GM23248 (cell line): ENCODE data around the gene REPIN1.

Source experiments
- EZH2 ChIP-seq: fragments of 200-600 bp; sonication (generic); IDR thresholded peaks from 2 replicates; pipeline ENCODE4 v1.6.1; 2018; ENCODE audit warnings: antibody characterized with exemption, mild to moderate bottlenecking; ENCODE audit not compliant: insufficient read depth, poor library complexity, severe bottlenecking
- EZH2phosphoT487 ChIP-seq: fragments of 200-600 bp; sonication (generic); IDR thresholded peaks from 2 replicates; pipeline ENCODE4 v1.6.1; 2018; ENCODE audit warnings: antibody characterized with exemption, moderate library complexity, mild to moderate bottlenecking, low read depth; ENCODE audit not compliant: insufficient read depth

DNA sequence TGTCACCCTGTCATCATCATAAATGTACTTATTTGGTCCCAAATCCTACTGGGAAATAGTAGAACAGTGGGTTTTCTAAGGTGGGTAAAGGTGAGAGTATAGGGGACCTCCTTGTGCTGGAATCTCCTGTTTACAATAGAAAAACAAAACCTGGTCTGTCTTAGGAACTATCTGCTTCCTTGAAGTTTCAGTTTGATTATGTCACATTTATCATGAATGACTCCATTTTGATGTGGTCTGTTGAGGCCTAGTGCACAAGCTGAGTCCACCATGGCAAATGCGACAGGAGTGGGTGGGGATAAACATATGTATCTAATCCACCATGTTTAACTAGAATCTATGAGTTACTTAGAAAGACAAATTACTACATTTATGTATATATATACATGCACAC lies 13.0 kb upstream of the REPIN1 start:
- TF ChIP-seq EZH2 (no peak), EZH2phosphoT487 (no peak)
